ENCODE data around the gene NR2E3. TPM values are rescaled to one million over a fixed set of nuclear protein-coding genes. Genes with fewer than 3 reads are reported as not detected.

The NR2E3 gene
- total and polyA plus RNA-seq, 9 of the 15 experiments (the other 6 are each of a cell fraction or from before 2014, with no cell fraction given), result not detected

- WGBS (ENCODE audit: insufficient coverage, low coverage, missing lambda C conversion rate), result 11% methylated on average over 10 of the region's 27 CpGs
- ATAC-seq (no peak), DNase-seq (ENCODE audit: extremely low read depth in 1 of 4, low spot score in 3 of 4) (no peak), FAIRE-seq (no peak)
- peaks cover 5% of the 10 kb centered on the region for H4K20me1 ChIP-seq (replicated peaks; ENCODE audit: control insufficient read depth, insufficient read depth, low read length)
- BruUV-seq (replicated peaks), result no TSS peak
- H3K4me2 ChIP-seq (ENCODE audit: insufficient read depth, low read length), result no peak overlapping the region
- CTCF ChIA-PET (ENCODE audit: low intra/inter-chr PET ratio), result no interaction called here
- POLR2A ChIA-PET, result interaction anchor here (0.6 to 0.7 kb wide), 2 partner anchors 38 to 342 kb away, joined by 3 to 5 read pairs; no protein-coding TSS in a partner anchor
- H3K4me3 ChIP-seq, result no peak overlapping the region
- intact Hi-C loops (cut with micrococcal nuclease), result no loop called here
- no peaks in the 10 kb centered on the region for H3K9me1 ChIP-seq (ENCODE audit: control insufficient read depth, insufficient read depth, low read length)
- no peaks in the 10 kb centered on the region for H3K9me3 ChIP-seq (replicated peaks; ENCODE audit: control insufficient read depth, insufficient read depth, low read depth, low read length)
- peaks cover 39 to 77% of the 10 kb centered on the region in 2 experiments; a peak in 4 of 5 replicates for H3K27me3 ChIP-seq (ENCODE audit: control insufficient read depth in 2 of 2, insufficient read depth in 2 of 2, low read length in 2 of 2)
- no peaks in the 10 kb centered on the region for H3K79me2 ChIP-seq (ENCODE audit: control insufficient read depth, insufficient read depth, low read length)
- no peak overlapping the region for H3K27ac ChIP-seq (ENCODE audit: extremely low read depth, low read depth, low read length)
- H2AFZ ChIP-seq (ENCODE audit: low read depth, low read length), result no peak overlapping the region
- H3K9ac ChIP-seq (ENCODE audit: insufficient read depth in 1 of 2, low read depth in 2 of 2, low read length in 2 of 2), result no peak overlapping the region
- in situ Hi-C loops (cut with MboI), result no loop called here
- no peaks in the 10 kb centered on the region for H3K36me3 ChIP-seq (ENCODE audit: control insufficient read depth, insufficient read depth, low read length)
- peaks cover 0 to 6% of the 10 kb centered on the region in 2 experiments; a peak in 2 of 5 replicates for H3K4me1 ChIP-seq (replicated peaks in 1 of 2; ENCODE audit: control insufficient read depth in 2 of 2, insufficient read depth in 2 of 2, low read length in 2 of 2)
- TF ChIP-seq KAT7 (CRISPR knock-in tag; IDR thresholded peaks at IDR 0.05; ENCODE audit: borderline replicate concordance), result no peak
- TF ChIP-seq ZFP91 (CRISPR knock-in tag; IDR thresholded peaks at IDR 0.05), result no peak
- no peak for TF ChIP-seq HMGXB4 (CRISPR knock-in tag; IDR thresholded peaks at IDR 0.05)
- TF ChIP-seq BCLAF1 (IDR thresholded peaks at IDR 0.05; ENCODE audit: borderline replicate concordance in 1 of 2, control insufficient read depth in 1 of 2, low read depth in 2 of 2, low read length in 1 of 2), result no peak
- no peak for TF ChIP-seq ZNF830 (CRISPR knock-in tag; IDR thresholded peaks at IDR 0.05)
- no peak for TF ChIP-seq CC2D1A (IDR thresholded peaks at IDR 0.05)
- TF ChIP-seq CLOCK (CRISPR knock-in tag; IDR thresholded peaks at IDR 0.05; ENCODE audit: borderline replicate concordance), result no peak
- no peak for TF ChIP-seq CEBPB (tag; IDR thresholded peaks at IDR 0.05)
- TF ChIP-seq XRCC3 (IDR thresholded peaks at IDR 0.05), result no peak
- TF ChIP-seq MAX (CRISPR knock-in tag; IDR thresholded peaks at IDR 0.05), result no peak
- no peak for TF ChIP-seq ZZZ3 (IDR thresholded peaks at IDR 0.05)
Observed at GRCh38 chr15:71811036-71811736, 832 bp downstream of the NR2E3 start.

Data from K562 (cell line).